ENCODE results near the gene POLQ.

DNA sequence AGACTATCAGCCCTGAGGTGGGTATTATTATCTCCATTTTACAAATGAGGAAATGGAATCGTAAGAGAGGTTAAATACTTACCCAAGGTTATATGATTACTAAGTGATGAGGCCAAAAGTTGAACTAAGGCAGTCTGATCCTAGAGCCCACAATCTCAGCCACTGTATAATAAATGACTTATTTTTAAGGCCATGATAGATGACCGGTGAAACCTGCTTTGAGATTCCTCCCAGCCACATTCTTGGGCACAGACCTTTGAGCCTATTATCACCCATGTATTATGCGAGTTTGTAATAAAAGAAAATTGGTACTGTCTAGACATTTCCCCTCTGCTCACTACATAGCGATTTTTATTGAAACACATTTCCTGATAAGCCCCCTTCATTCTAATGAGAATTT lies 37.4 kb downstream of the POLQ start:
- no peak for TF ChIP-seq SUZ12 (IDR thresholded peaks at IDR 0.05; ENCODE audit: extremely low read depth, insufficient read depth, insufficient read length)
- no peak for TF ChIP-seq YY1 (IDR thresholded peaks at IDR 0.05; ENCODE audit: insufficient read depth, insufficient read length)
